ENCODE measurements around the gene GNL1.

The GNL1 gene

GRCh38 chr6:30493643-30494250 lies 62.5 kb downstream of the GNL1 start:
- no peak for DNase-seq

- DNase-seq: no peak
These were observed 64.0 kb downstream of the GNL1 start for GRCh38 chr6:30491991-30492952.

Data from NCI-H510A (cell line).